GM21515 (cell line): ENCODE data around the gene ATP13A4.

ENCODE experiments used
- ATAC-seq: cut with Tn5 transposase; IDR thresholded peaks from one replicate; pipeline ENCODE4 v1.9.1; 2021; ENCODE audit not compliant: unreplicated experiment

The ATP13A4 gene

GRCh38 chr3:193499801-193500485 is 54.8 kb downstream of the ATP13A4 start:
- ATAC-seq = no peak

GRCh38 chr3:193499136-193499770 is 55.4 kb downstream of the ATP13A4 start:
- no peak for ATAC-seq

GRCh38 chr3:193498215-193498614 is 56.5 kb downstream of the ATP13A4 start:
- no peak for ATAC-seq

GRCh38 chr3:193496658-193497057 is 58.0 kb downstream of the ATP13A4 start:
- no peak for ATAC-seq

GRCh38 chr3:193491026-193491425 is 63.7 kb downstream of the ATP13A4 start:
- ATAC-seq = no peak

GRCh38 chr3:193490580-193490979 is 64.1 kb downstream of the ATP13A4 start:
- no peak for ATAC-seq

GRCh38 chr3:193489949-193490348 is 64.7 kb downstream of the ATP13A4 start:
- ATAC-seq = no peak

- no peak for ATAC-seq
Measured at GRCh38 chr3:193488741-193489140, 66.0 kb downstream of the ATP13A4 start.

- no peak for ATAC-seq
Measured at GRCh38 chr3:193483988-193484539, 70.6 kb downstream of the ATP13A4 start.

- ATAC-seq = no peak
Measured at GRCh38 chr3:193481436-193481835, 73.3 kb downstream of the ATP13A4 start.

- ATAC-seq = no peak
Measured at GRCh38 chr3:193474446-193474845, 80.2 kb downstream of the ATP13A4 start.

- ATAC-seq = no peak
Measured at GRCh38 chr3:193470710-193471109, 84.0 kb downstream of the ATP13A4 start.

GRCh38 chr3:193465992-193466608 is 88.6 kb downstream of the ATP13A4 start:
- ATAC-seq = no peak

GRCh38 chr3:193464889-193465288 is 89.8 kb downstream of the ATP13A4 start:
- no peak for ATAC-seq

- ATAC-seq = no peak
Measured at GRCh38 chr3:193457526-193457925, 97.2 kb downstream of the ATP13A4 start.

- no peak for ATAC-seq
Measured at GRCh38 chr3:193452338-193452737, 102.4 kb downstream of the ATP13A4 start.

GRCh38 chr3:193451902-193452301 is 102.8 kb downstream of the ATP13A4 start:
- ATAC-seq = no peak

GRCh38 chr3:193446965-193447602 is 107.6 kb downstream of the ATP13A4 start:
- ATAC-seq = no peak

GRCh38 chr3:193439423-193439822 is 115.3 kb downstream of the ATP13A4 start:
- no peak for ATAC-seq

GRCh38 chr3:193418576-193419373 is 135.9 kb downstream of the ATP13A4 start:
- ATAC-seq = no peak

- no peak for ATAC-seq
Measured at GRCh38 chr3:193416629-193417028, 138.1 kb downstream of the ATP13A4 start.
